Measurements from ENCODE around the gene LMBR1.

Gene LMBR1

DNA sequence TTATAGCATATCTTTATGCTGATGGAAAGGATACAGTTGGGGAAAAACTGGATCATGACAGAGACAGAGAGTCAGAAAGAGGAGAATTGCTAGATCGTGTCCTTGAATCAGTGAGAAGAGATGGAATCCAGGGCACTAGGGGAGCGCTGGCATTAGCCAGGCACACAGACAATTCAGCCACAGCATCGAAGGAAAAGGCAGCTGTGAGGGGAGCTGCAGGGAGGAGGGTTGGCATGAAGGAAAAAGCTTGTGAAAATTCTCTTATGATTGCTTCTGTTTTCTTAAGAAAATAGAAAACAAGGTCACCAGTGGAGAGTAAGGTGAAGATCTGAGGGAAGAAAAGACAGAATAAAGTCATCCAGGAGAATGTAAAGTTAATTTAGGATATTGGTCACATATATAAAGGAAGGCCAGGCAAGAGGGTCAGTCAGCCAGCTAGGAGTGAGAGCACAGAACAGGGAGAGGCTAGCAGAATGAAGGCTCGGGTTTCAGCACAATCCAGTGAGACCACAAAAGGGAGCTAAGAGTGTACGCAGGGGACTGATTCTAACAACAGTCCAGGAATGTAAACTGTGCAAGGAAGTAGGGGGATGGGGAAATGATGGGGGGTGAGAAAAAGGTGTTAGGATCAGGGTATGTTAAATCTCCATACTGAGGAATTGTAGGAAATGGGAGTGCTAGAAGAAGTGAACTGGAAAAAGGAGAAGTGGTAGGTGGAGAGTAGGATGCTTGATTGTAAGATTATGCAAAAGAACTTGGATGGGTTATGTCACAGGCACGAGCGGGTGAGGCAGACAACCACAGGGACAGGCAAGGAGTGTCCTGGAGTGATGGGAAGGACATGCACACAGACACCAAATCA lies 140.4 kb downstream of the LMBR1 start:
- H3K27ac ChIP-seq (ENCODE audit: low read depth, low read length) = no peak overlapping the region
- no peaks in the 10 kb centered on the region for H3K9me3 ChIP-seq (ENCODE audit: control insufficient read depth in 1 of 2, low read length in 2 of 2)
- no peaks in the 10 kb centered on the region for H3K4me1 ChIP-seq (ENCODE audit: control insufficient read depth in 1 of 2, insufficient read depth in 2 of 2, low read length in 2 of 2)
- no peaks in the 10 kb centered on the region for H3K27me3 ChIP-seq (ENCODE audit: control insufficient read depth in 1 of 2, insufficient read depth in 2 of 2, low read length in 2 of 2)
- H3K9ac ChIP-seq (ENCODE audit: low read depth in 1 of 2, low read length in 2 of 2) = no peak overlapping the region
- no peak overlapping the region for H3K4me3 ChIP-seq (ENCODE audit: low read depth in 1 of 2, low read length in 2 of 2)
- peaks cover 0 to 5% of the 10 kb centered on the region in 2 donors for H3K36me3 ChIP-seq (ENCODE audit: control insufficient read depth in 1 of 2, insufficient read depth in 2 of 2, low read length in 2 of 2)

DNA sequence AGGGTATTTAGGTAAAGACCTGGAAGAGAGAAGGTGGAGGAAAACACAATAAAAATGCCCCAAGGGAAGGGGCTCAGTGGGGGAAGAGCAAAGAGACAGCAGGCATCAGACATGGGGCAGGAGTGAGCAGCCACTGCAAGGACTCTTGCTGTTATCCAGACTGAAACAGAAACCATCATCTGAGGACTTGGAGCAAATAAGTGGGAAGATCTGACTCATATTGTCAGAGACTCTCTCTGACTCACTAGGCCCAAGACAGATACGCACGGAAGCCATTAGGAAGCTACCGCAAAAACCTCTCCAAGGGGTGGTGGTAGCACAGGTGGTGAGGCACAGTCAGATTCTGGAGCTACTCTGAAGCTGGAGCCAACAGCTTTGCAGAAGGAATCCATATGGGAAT lies 141.7 kb downstream of the LMBR1 start:
- Histone ChIP-seq H3K36me3 (ENCODE audit: control insufficient read depth in 1 of 2, insufficient read depth in 2 of 2, low read length in 2 of 2) (peaks cover 0 to 5% of the 10 kb centered on the region in 2 donors), H3K9me3 (ENCODE audit: control insufficient read depth in 1 of 2, low read length in 2 of 2) (no peaks in the 10 kb centered on the region), H3K9ac (ENCODE audit: low read depth in 1 of 2, low read length in 2 of 2) (no peak overlapping the region), H3K4me1 (ENCODE audit: control insufficient read depth in 1 of 2, insufficient read depth in 2 of 2, low read length in 2 of 2) (no peaks in the 10 kb centered on the region), H3K4me3 (ENCODE audit: low read depth in 1 of 2, low read length in 2 of 2) (no peak overlapping the region), H3K27ac (ENCODE audit: low read depth, low read length) (no peak overlapping the region), H3K27me3 (ENCODE audit: control insufficient read depth in 1 of 2, insufficient read depth in 2 of 2, low read length in 2 of 2) (no peaks in the 10 kb centered on the region)

- Histone ChIP-seq H3K4me3 (ENCODE audit: low read depth in 1 of 2, low read length in 2 of 2) (no peak overlapping the region), H3K9me3 (ENCODE audit: control insufficient read depth in 1 of 2, low read length in 2 of 2) (no peaks in the 10 kb centered on the region), H3K4me1 (ENCODE audit: control insufficient read depth in 1 of 2, insufficient read depth in 2 of 2, low read length in 2 of 2) (no peaks in the 10 kb centered on the region), H3K9ac (ENCODE audit: low read depth in 1 of 2, low read length in 2 of 2) (no peak overlapping the region), H3K27me3 (ENCODE audit: control insufficient read depth in 1 of 2, insufficient read depth in 2 of 2, low read length in 2 of 2) (no peaks in the 10 kb centered on the region), H3K27ac (ENCODE audit: low read depth, low read length) (no peak overlapping the region), H3K36me3 (ENCODE audit: control insufficient read depth in 1 of 2, insufficient read depth in 2 of 2, low read length in 2 of 2) (peaks cover 0 to 2% of the 10 kb centered on the region in 2 donors)
These were observed 145.3 kb downstream of the LMBR1 start for GRCh38 chr7:156747718-156748117.

- H3K36me3 ChIP-seq (ENCODE audit: control insufficient read depth in 1 of 2, insufficient read depth in 2 of 2, low read length in 2 of 2) = peaks cover 0 to 2% of the 10 kb centered on the region in 2 donors
- no peaks in the 10 kb centered on the region for H3K4me1 ChIP-seq (ENCODE audit: control insufficient read depth in 1 of 2, insufficient read depth in 2 of 2, low read length in 2 of 2)
- no peak overlapping the region for H3K9ac ChIP-seq (ENCODE audit: low read depth in 1 of 2, low read length in 2 of 2)
- no peaks in the 10 kb centered on the region for H3K9me3 ChIP-seq (ENCODE audit: control insufficient read depth in 1 of 2, low read length in 2 of 2)
- H3K27ac ChIP-seq (ENCODE audit: low read depth, low read length) = no peak overlapping the region
- no peak overlapping the region for H3K4me3 ChIP-seq (ENCODE audit: low read depth in 1 of 2, low read length in 2 of 2)
- H3K27me3 ChIP-seq (ENCODE audit: control insufficient read depth in 1 of 2, insufficient read depth in 2 of 2, low read length in 2 of 2) = no peaks in the 10 kb centered on the region
These were observed 146.1 kb downstream of the LMBR1 start for GRCh38 chr7:156746891-156747290.

- Histone ChIP-seq H3K27me3 (ENCODE audit: control insufficient read depth in 1 of 2, insufficient read depth in 2 of 2, low read length in 2 of 2) (no peaks in the 10 kb centered on the region), H3K9ac (ENCODE audit: low read depth in 1 of 2, low read length in 2 of 2) (no peak overlapping the region), H3K36me3 (ENCODE audit: control insufficient read depth in 1 of 2, insufficient read depth in 2 of 2, low read length in 2 of 2) (peaks cover 0 to 5% of the 10 kb centered on the region in 2 donors), H3K4me1 (ENCODE audit: control insufficient read depth in 1 of 2, insufficient read depth in 2 of 2, low read length in 2 of 2) (no peaks in the 10 kb centered on the region), H3K27ac (ENCODE audit: low read depth, low read length) (no peak overlapping the region), H3K9me3 (ENCODE audit: control insufficient read depth in 1 of 2, low read length in 2 of 2) (peaks cover 0 to 6% of the 10 kb centered on the region in 2 donors), H3K4me3 (ENCODE audit: low read depth in 1 of 2, low read length in 2 of 2) (no peak overlapping the region)
These were observed 153.4 kb downstream of the LMBR1 start for GRCh38 chr7:156739596-156739995.

DNA sequence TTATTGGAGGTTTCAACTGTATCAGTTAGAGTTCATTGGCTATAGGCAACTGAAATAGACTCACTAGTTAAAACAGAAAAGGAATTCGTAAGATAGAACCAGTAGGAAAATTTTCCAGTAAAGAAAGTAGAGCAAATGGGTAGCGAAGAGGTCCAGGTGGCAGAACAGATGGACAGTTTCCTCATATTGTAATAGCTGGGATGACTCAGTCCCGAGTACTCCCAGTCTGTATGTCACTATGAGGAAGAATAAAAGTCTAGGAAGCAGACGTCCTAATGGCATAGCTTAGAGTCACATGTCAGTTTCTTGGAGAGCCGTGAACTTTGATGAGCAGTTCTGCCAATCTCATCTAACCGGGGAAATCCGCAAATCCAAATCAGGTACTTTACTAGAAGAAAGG lies 157.1 kb downstream of the LMBR1 start:
- Histone ChIP-seq H3K4me3 (ENCODE audit: low read depth in 1 of 2, low read length in 2 of 2) (no peak overlapping the region), H3K9ac (ENCODE audit: low read depth in 1 of 2, low read length in 2 of 2) (no peak overlapping the region), H3K4me1 (ENCODE audit: control insufficient read depth in 1 of 2, insufficient read depth in 2 of 2, low read length in 2 of 2) (no peaks in the 10 kb centered on the region), H3K9me3 (ENCODE audit: control insufficient read depth in 1 of 2, low read length in 2 of 2) (peaks cover 4 to 15% of the 10 kb centered on the region in 2 donors), H3K27me3 (ENCODE audit: control insufficient read depth in 1 of 2, insufficient read depth in 2 of 2, low read length in 2 of 2) (no peaks in the 10 kb centered on the region), H3K27ac (ENCODE audit: low read depth, low read length) (no peak overlapping the region), H3K36me3 (ENCODE audit: control insufficient read depth in 1 of 2, insufficient read depth in 2 of 2, low read length in 2 of 2) (peaks cover 7 to 8% of the 10 kb centered on the region in 2 donors)

GRCh38 chr7:156733638-156734037 lies 159.3 kb downstream of the LMBR1 start:
- Histone ChIP-seq H3K4me3 (ENCODE audit: low read depth in 1 of 2, low read length in 2 of 2) (no peak overlapping the region), H3K27me3 (ENCODE audit: control insufficient read depth in 1 of 2, insufficient read depth in 2 of 2, low read length in 2 of 2) (no peaks in the 10 kb centered on the region), H3K36me3 (ENCODE audit: control insufficient read depth in 1 of 2, insufficient read depth in 2 of 2, low read length in 2 of 2) (peaks cover 8 to 12% of the 10 kb centered on the region in 2 donors), H3K9me3 (ENCODE audit: control insufficient read depth in 1 of 2, low read length in 2 of 2) (peaks cover 4 to 15% of the 10 kb centered on the region in 2 donors), H3K9ac (ENCODE audit: low read depth in 1 of 2, low read length in 2 of 2) (no peak overlapping the region), H3K4me1 (ENCODE audit: control insufficient read depth in 1 of 2, insufficient read depth in 2 of 2, low read length in 2 of 2) (no peaks in the 10 kb centered on the region), H3K27ac (ENCODE audit: low read depth, low read length) (no peak overlapping the region)

- peaks cover 8 to 12% of the 10 kb centered on the region in 2 donors for H3K36me3 ChIP-seq (ENCODE audit: control insufficient read depth in 1 of 2, insufficient read depth in 2 of 2, low read length in 2 of 2)
- no peak overlapping the region for H3K27ac ChIP-seq (ENCODE audit: low read depth, low read length)
These were observed 160.8 kb downstream of the LMBR1 start for GRCh38 chr7:156732091-156732625.

DNA sequence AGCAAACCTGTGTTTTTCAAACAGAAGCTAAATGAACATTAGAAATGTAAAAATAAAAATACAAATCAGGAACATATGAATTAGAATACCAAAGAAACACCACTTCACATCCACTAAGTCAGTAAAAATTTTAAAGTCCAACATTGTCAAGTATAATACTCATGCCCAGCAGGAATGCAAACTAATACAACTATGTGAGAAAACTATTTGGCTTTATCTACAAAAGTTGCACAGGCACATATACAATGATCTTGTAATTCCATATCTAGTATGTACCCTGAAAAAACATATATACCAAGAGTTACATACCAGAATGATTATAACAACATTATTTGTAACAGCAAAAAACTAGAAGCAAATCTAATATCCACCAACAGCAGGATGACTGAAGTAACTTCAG lies 161.3 kb downstream of the LMBR1 start:
- H3K27me3 ChIP-seq (ENCODE audit: control insufficient read depth in 1 of 2, insufficient read depth in 2 of 2, low read length in 2 of 2) = no peaks in the 10 kb centered on the region
- no peak overlapping the region for H3K4me3 ChIP-seq (ENCODE audit: low read depth in 1 of 2, low read length in 2 of 2)
- H3K36me3 ChIP-seq (ENCODE audit: control insufficient read depth in 1 of 2, insufficient read depth in 2 of 2, low read length in 2 of 2) = peaks cover 8 to 12% of the 10 kb centered on the region in 2 donors
- no peak overlapping the region for H3K27ac ChIP-seq (ENCODE audit: low read depth, low read length)
- no peaks in the 10 kb centered on the region for H3K4me1 ChIP-seq (ENCODE audit: control insufficient read depth in 1 of 2, insufficient read depth in 2 of 2, low read length in 2 of 2)
- peaks cover 4 to 15% of the 10 kb centered on the region in 2 donors for H3K9me3 ChIP-seq (ENCODE audit: control insufficient read depth in 1 of 2, low read length in 2 of 2)
- no peak overlapping the region for H3K9ac ChIP-seq (ENCODE audit: low read depth in 1 of 2, low read length in 2 of 2)

More at GRCh38 chr7:156732091-156732625, 160.8 kb downstream of the LMBR1 start:
- Histone ChIP-seq H3K4me3 (ENCODE audit: low read depth in 1 of 2, low read length in 2 of 2) (no peak overlapping the region), H3K9ac (ENCODE audit: low read depth in 1 of 2, low read length in 2 of 2) (no peak overlapping the region), H3K27me3 (ENCODE audit: control insufficient read depth in 1 of 2, insufficient read depth in 2 of 2, low read length in 2 of 2) (no peaks in the 10 kb centered on the region), H3K9me3 (ENCODE audit: control insufficient read depth in 1 of 2, low read length in 2 of 2) (peaks cover 4 to 15% of the 10 kb centered on the region in 2 donors), H3K4me1 (ENCODE audit: control insufficient read depth in 1 of 2, insufficient read depth in 2 of 2, low read length in 2 of 2) (no peaks in the 10 kb centered on the region)

- H3K9ac ChIP-seq (ENCODE audit: low read depth in 1 of 2, low read length in 2 of 2) = no peak overlapping the region
- H3K4me3 ChIP-seq (ENCODE audit: low read depth in 1 of 2, low read length in 2 of 2) = no peak overlapping the region
- no peaks in the 10 kb centered on the region for H3K27me3 ChIP-seq (ENCODE audit: control insufficient read depth in 1 of 2, insufficient read depth in 2 of 2, low read length in 2 of 2)
- no peak overlapping the region for H3K27ac ChIP-seq (ENCODE audit: low read depth, low read length)
- no peaks in the 10 kb centered on the region for H3K4me1 ChIP-seq (ENCODE audit: control insufficient read depth in 1 of 2, insufficient read depth in 2 of 2, low read length in 2 of 2)
- no peaks in the 10 kb centered on the region for H3K9me3 ChIP-seq (ENCODE audit: control insufficient read depth in 1 of 2, low read length in 2 of 2)
- peaks cover 0 to 5% of the 10 kb centered on the region in 2 donors for H3K36me3 ChIP-seq (ENCODE audit: control insufficient read depth in 1 of 2, insufficient read depth in 2 of 2, low read length in 2 of 2)
These were observed 167.0 kb downstream of the LMBR1 start for GRCh38 chr7:156725936-156726335.
